Neuron (in vitro differentiated cells): ENCODE results near the gene SAA4.
"Not testable (repeated sequence)": the region's sequence is repeated elsewhere in the genome, so short reads cannot be mapped to it uniquely, and the experiment has no call there.

ENCODE experiments used
- H2AFZ ChIP-seq: one replicate; pipeline ENCODE4 v1.6.1; 2013; ENCODE audit warnings: low read depth, mild to moderate bottlenecking, inconsistent platforms, low read length, moderate library complexity
- H3K27me3 ChIP-seq: one replicate; pipeline ENCODE4 v1.6.1; 2013; ENCODE audit warnings: low read length; ENCODE audit not compliant: insufficient read depth
- H3K36me3 ChIP-seq: one replicate; pipeline ENCODE4 v1.6.1; 2013; ENCODE audit warnings: low read length; ENCODE audit not compliant: insufficient read depth
- H3K4me1 ChIP-seq: one replicate; pipeline ENCODE4 v1.6.1; 2013; ENCODE audit warnings: low read length; ENCODE audit not compliant: insufficient read depth
- H3K4me3 ChIP-seq: 2 replicates; pipeline ENCODE4 v1.5.1; 2013; ENCODE audit warnings: mild to moderate bottlenecking, low read length, moderate library complexity
- H3K9me3 ChIP-seq: one replicate; pipeline ENCODE4 v1.6.1; 2013; ENCODE audit warnings: low read length

SAA4 gene

GRCh38 chr11:18196532-18196931, 40.1 kb downstream of the SAA4 start:
- Histone ChIP-seq H3K4me1 (no peaks in the 10 kb centered on the region), H2AFZ (no peak overlapping the region), H3K9me3 (no peaks in the 10 kb centered on the region), H3K36me3 (no peaks in the 10 kb centered on the region), H3K4me3 (no peak overlapping the region), H3K27me3 (peaks cover 8% of the 10 kb centered on the region)

- peaks cover 8% of the 10 kb centered on the region for H3K27me3 ChIP-seq
Observed at GRCh38 chr11:18193010-18193409, 43.6 kb downstream of the SAA4 start.

GRCh38 chr11:18191376-18191775, 45.2 kb downstream of the SAA4 start:
- Histone ChIP-seq H3K9me3 (no peaks in the 10 kb centered on the region), H3K4me1 (no peaks in the 10 kb centered on the region), H3K36me3 (no peaks in the 10 kb centered on the region), H3K27me3 (peaks cover 8% of the 10 kb centered on the region), H2AFZ (no peak overlapping the region), H3K4me3 (no peak overlapping the region)

More at GRCh38 chr11:18193010-18193409, 43.6 kb downstream of the SAA4 start:
- H3K4me1 ChIP-seq: no peaks in the 10 kb centered on the region
- no peaks in the 10 kb centered on the region for H3K9me3 ChIP-seq
- H3K4me3 ChIP-seq: no peak overlapping the region
- H3K36me3 ChIP-seq: no peaks in the 10 kb centered on the region
- H2AFZ ChIP-seq: no peak overlapping the region

- H3K4me1 ChIP-seq, H2AFZ ChIP-seq, H3K27me3 ChIP-seq, H3K9me3 ChIP-seq, H3K36me3 ChIP-seq, H3K4me3 ChIP-seq: not testable (repeated sequence)
Observed at GRCh38 chr11:18189476-18190245, 46.9 kb downstream of the SAA4 start.

GRCh38 chr11:18188796-18189195, 47.8 kb downstream of the SAA4 start:
- no peaks in the 10 kb centered on the region for H3K9me3 ChIP-seq
- H3K4me3 ChIP-seq: no peak overlapping the region
- H3K27me3 ChIP-seq: peaks cover 8% of the 10 kb centered on the region
- no peak overlapping the region for H2AFZ ChIP-seq
- H3K36me3 ChIP-seq: no peaks in the 10 kb centered on the region
- H3K4me1 ChIP-seq: no peaks in the 10 kb centered on the region
